HG02571 (cell line): ENCODE data around the gene HPS1.
A peak's percentile ranks its signal among the peaks of the same experiment; 100 is the strongest.

Experiments used
- ATAC-seq: cut with Tn5 transposase; IDR thresholded peaks from one replicate; pipeline ENCODE4 v1.9.1; 2021; ENCODE audit warnings: mild to moderate bottlenecking, moderate library complexity; ENCODE audit not compliant: unreplicated experiment

HPS1 gene

GRCh38 chr10:98415731-98416119 is 31.0 kb downstream of the HPS1 start:
- no peak for ATAC-seq

- ATAC-seq, result no peak
Observed at GRCh38 chr10:98414932-98415730, 31.6 kb downstream of the HPS1 start, which contains the start of gene PYROXD2. PYROXD2 (minus strand) TSS chr10:98415182; CDS start chr10:98415135, 47 bp downstream.

GRCh38 chr10:98414578-98414931 is 32.2 kb downstream of the HPS1 start:
- no peak for ATAC-seq

- no peak for ATAC-seq
Observed at GRCh38 chr10:98411768-98412167, 35.0 kb downstream of the HPS1 start.

GRCh38 chr10:98411166-98411565 is 35.6 kb downstream of the HPS1 start:
- ATAC-seq, result no peak

- no peak for ATAC-seq
Observed at GRCh38 chr10:98410759-98411158, 36.0 kb downstream of the HPS1 start.

GRCh38 chr10:98410135-98410743 is 36.5 kb downstream of the HPS1 start:
- no peak for ATAC-seq

GRCh38 chr10:98408799-98409198 is 37.9 kb downstream of the HPS1 start:
- no peak for ATAC-seq

GRCh38 chr10:98407744-98408241 is 38.9 kb downstream of the HPS1 start:
- no peak for ATAC-seq

GRCh38 chr10:98407017-98407743 is 39.6 kb downstream of the HPS1 start:
- ATAC-seq, result no peak

- ATAC-seq, result no peak
Observed at GRCh38 chr10:98405422-98405821, 41.3 kb downstream of the HPS1 start.

GRCh38 chr10:98404571-98405359 is 42.0 kb downstream of the HPS1 start:
- ATAC-seq, result peak; percentile 49

- no peak for ATAC-seq
Observed at GRCh38 chr10:98403812-98404504, 42.8 kb downstream of the HPS1 start.

GRCh38 chr10:98402931-98403718 is 43.6 kb downstream of the HPS1 start:
- no peak for ATAC-seq

- ATAC-seq, result no peak
Observed at GRCh38 chr10:98402478-98402877, 44.3 kb downstream of the HPS1 start.

- no peak for ATAC-seq
Observed at GRCh38 chr10:98400482-98400881, 46.3 kb downstream of the HPS1 start.

- no peak for ATAC-seq
Observed at GRCh38 chr10:98399784-98400183, 47.0 kb downstream of the HPS1 start.

GRCh38 chr10:98397089-98397600 is 49.6 kb downstream of the HPS1 start:
- no peak for ATAC-seq
